ENCODE results near the gene LYZL2.

The LYZL2 gene

GRCh38 chr10:30589441-30589840 is 40.1 kb downstream of the LYZL2 start:
- DNase-seq, result no peak

- no peak for DNase-seq
These were observed 42.0 kb downstream of the LYZL2 start for GRCh38 chr10:30587522-30588031.

GRCh38 chr10:30586828-30587227 is 42.7 kb downstream of the LYZL2 start:
- DNase-seq, result no peak

DNA sequence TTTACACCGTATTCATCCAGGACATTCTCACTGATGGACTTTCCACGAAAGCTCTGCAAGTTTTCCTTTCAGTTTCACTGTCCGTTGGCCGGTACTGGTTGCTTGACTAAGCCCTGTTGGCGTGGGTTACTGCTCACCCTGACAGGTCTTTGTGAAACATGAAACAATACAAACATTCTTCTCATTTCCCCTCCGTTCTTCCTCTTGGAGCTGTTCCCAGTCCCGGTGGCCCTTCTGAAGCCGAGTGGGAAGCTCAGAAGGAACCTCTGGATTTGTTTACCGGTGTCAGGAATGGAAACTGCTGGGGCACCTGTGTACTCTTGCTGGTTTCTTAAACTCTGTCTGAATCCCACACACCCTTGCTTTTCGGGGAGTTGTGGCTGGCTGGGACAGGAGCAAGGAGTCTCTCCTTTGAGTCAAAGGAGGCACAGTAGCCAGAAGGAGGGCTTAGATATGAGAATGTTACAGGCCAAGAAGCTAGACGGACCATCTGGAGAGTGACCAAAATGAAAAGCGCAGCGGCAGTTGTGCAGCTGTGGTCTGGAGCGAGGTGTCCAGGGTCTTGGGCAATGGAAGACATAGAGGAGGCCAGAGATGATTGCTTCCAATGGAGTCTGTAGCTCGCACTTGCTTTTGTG is 45.7 kb downstream of the LYZL2 start:
- no peak for DNase-seq

GRCh38 chr10:30581779-30582380 is 47.7 kb downstream of the LYZL2 start:
- DNase-seq, result no peak

DNA sequence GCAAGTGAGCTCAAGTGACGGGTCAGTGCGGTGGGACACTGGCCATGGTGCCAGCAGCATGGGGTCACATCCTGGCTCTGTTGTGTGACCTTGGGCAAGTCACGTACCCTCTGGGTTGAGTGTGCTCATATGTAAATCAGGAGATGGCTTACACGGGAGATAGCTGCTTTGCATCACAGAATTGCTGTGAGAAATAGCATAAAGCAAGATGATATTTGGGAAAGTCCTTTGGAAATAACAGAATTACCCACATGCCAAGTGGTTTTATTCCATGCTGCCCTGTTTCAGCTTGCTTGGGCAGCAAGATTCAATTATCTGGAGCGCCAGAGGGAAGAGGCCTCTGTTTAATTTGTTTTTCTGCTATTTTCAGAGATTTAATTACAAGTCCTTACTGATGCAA is 48.9 kb downstream of the LYZL2 start:
- no peak for DNase-seq

DNA sequence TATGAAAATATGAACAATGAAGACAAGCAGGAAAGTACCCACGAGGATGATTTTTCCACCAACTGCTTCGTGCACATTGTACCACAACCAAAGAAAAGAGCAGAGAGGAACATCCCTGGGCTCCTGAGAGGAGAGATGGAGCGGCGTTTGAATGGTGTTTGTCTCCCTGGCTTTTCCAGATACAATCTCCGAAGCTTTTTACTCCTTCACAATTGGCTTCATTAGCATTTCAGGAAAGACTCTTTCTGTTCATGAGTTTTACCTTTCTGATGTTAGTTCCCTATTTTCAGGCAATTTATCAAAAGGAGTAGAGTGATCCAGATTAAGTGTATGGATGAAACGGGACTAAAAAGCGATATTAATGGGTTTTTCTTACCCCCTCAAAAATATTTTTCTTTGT is 49.3 kb downstream of the LYZL2 start:
- no peak for DNase-seq

- DNase-seq, result no peak
These were observed 50.0 kb downstream of the LYZL2 start for GRCh38 chr10:30579574-30579973.

DNA sequence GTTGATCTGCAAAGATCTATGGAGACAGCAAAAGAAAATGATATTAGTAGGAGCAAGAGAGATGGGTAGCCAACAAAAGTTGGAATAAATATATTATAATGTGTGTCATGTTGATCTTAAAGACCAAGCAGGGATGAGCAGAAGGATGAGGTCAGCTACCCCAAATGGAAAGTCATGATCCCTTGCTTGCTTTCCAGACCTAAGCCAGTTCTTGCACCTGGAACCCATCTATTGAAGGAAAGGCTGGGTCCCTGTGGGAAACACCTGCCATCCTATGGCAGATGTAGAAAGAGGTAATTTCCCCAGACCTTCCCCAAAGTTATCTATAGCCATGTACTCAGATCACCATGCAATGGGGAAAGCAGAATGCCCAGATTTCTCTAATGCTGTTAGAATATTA is 52.5 kb downstream of the LYZL2 start:
- DNase-seq, result no peak

DNA sequence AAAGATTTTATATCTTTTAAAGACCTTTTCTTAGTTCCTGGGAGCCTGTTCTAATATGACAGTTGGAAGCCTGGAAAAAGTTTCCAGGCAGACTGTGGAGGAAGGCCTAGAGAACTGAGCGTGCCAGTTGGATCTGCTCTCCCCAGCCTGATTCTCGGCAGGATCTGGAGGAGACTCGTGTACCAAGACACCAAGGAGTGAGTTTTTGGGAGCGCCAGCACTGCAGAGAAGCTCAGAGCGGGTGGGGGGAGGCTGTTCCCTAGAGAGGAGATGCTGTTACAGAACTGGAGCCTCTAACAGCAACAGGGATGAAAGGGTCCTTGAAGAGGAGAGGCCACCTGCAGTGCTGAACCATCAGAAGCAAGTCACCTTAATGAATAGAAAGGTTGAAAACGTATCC is 52.9 kb downstream of the LYZL2 start:
- DNase-seq, result no peak

DNA sequence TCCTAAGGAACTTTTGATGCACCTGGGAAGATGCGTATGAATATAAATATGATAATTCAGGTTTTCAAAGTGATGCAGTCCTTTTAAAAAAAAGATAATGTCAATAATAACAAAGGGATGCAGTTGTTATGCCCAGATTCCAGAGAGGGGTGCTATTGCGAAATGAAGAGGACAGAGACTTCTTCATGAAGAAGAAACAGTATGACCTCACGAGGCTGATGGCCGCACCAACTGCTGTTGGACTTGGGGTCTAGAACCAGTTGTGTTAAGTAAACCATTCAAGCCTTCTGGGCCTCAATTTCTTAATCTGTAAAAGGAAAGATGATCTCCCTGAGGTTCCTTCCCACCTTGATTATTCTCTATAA is 55.1 kb downstream of the LYZL2 start:
- DNase-seq, result no peak

GRCh38 chr10:30573721-30574431 is 55.7 kb downstream of the LYZL2 start:
- DNase-seq, result no peak

DNA sequence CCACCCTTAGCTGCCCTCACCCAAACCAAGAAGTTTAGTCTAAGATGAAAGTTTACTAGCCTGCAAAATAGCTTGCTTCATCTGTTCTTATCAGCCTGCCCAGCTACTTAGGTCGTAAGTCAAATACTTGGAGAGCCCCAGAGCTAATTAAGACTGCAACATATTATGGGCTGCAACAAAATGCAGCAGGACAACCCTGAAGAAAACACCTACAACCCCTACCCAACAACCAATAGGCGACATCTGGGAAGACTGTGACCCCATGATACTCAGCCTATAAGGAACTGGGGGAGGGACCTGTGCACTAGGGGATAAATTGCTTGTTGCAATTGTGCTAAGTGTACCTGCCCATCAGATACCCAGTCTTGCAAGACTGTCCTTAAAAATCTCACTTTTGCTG is 64.1 kb downstream of the LYZL2 start:
- no peak for DNase-seq

DNA sequence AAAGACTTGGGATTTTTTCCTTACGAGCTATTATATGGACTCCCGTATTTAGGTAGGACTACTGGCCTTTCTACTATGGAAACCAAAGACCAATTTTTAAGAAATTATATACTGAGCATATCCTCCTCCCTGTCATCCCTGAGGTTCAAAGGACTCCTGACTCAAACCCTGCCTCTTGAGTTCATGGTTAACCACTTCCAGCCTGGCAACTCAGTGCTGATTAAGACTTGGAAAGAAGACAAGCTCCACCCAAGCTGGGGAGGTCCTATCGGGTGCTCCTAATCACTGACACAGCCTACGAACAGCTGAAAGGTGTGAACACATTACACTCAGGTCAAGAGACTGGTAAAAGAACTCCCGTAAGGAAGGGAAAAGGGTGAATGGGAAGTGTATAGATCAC is 66.8 kb downstream of the LYZL2 start:
- DNase-seq, result no peak

Measured in DMS 273 treated with DMSO at 0.1 percent for 48 hours (cell line).